GM12878 (cell line): ENCODE measurements around the gene SMIM28. TPM values are rescaled to one million over a fixed set of nuclear protein-coding genes. Genes with fewer than 3 reads are reported as not detected.

Source experiments
- ATAC-seq: fragments of 200-7000 bp; cut with Tn5 transposase; 3 replicates; pipeline ENCODE4 v1.9.1; 2020; ENCODE audit warnings: mild to moderate bottlenecking, moderate library complexity
- BruUV-seq: library from RNA; stranded (reverse); fragments of 400-500 nt; replicated peaks from 2 replicates; lab custom pipeline; 2021; lab: Mats Ljungman, UMichigan
- CTCF ChIA-PET: fragments of 300-600 bp; sonication (Branson Sonifier 250); formaldehyde crosslinking; extraction: SDS; loops from one replicate; lab custom pipeline; 2021; ENCODE audit warnings: inconsistent platforms; lab: Yijun Ruan, JAX
- POLR2A ChIA-PET: fragments of 350-600 bp; formaldehyde crosslinking; extraction: SDS; loops from one replicate; lab custom pipeline; 2021; ENCODE audit warnings: inconsistent platforms; lab: Charles Lee
- RAD21 ChIA-PET: fragments of 300-600 bp; sonication (Branson Sonifier 250); formaldehyde crosslinking; loops from one replicate; lab custom pipeline; 2023; ENCODE audit warnings: antibody characterized with exemption; ENCODE audit not compliant: unreplicated experiment; lab: Charles Lee
- SMC1A ChIA-PET: fragments of 300-600 bp; sonication (Branson Sonifier 250); formaldehyde crosslinking; loops from one replicate; lab custom pipeline; 2023; ENCODE audit not compliant: unreplicated experiment, uncharacterized antibody; lab: Charles Lee
- DNase-seq: peaks from one replicate; pipeline ENCODE4 v3.0.0-alpha.2; 2011; ENCODE audit warnings: low read depth, low spot score
- FAIRE-seq: peaks from 3 replicates; lab custom pipeline; 2011; peaks lifted over from hg19 to GRCh38; lab: Jason Lieb, UNC
- H2AFZ ChIP-seq: 2 replicates; pipeline ENCODE4 v1.6.0; 2011; ENCODE audit warnings: low read depth, low read length, control low read depth; ENCODE audit not compliant: control insufficient read depth
- H3K27ac ChIP-seq: 2 replicates; pipeline ENCODE4 v1.5.1; 2011; ENCODE audit warnings: control low read depth; ENCODE audit not compliant: control insufficient read depth, insufficient read depth
- H3K27me3 ChIP-seq, 2 experiments: replicated peaks in 1 of 2; 2 replicates each; pipeline versions ENCODE4 v1.6.0 to v1.6.1; 2011; ENCODE audit warnings: low read length in 1 of 2; ENCODE audit not compliant: control insufficient read depth in 2 of 2, insufficient read depth in 2 of 2
- H3K36me3 ChIP-seq, 2 experiments: 2 replicates each; pipeline ENCODE4 v1.5.1; 2011; ENCODE audit warnings: low read length in 1 of 2; ENCODE audit not compliant: control insufficient read depth in 2 of 2, insufficient read depth in 2 of 2
- H3K4me1 ChIP-seq: 2 replicates; pipeline ENCODE4 v1.6.1; 2011; ENCODE audit warnings: mild to moderate bottlenecking, low read length, moderate library complexity, mixed read lengths; ENCODE audit not compliant: control insufficient read depth, insufficient read depth
- H3K4me2 ChIP-seq: 2 replicates; pipeline ENCODE4 v1.6.0; 2011; ENCODE audit warnings: control low read depth; ENCODE audit not compliant: control insufficient read depth, insufficient read depth
- H3K4me3 ChIP-seq: fragments of 200-600 bp; sonication (generic); 2 replicates; pipeline ENCODE4 v1.5.1; 2016
- H3K79me2 ChIP-seq: 2 replicates; pipeline ENCODE4 v1.6.0; 2011; ENCODE audit warnings: low read length; ENCODE audit not compliant: control insufficient read depth, insufficient read depth
- H3K9ac ChIP-seq: 2 replicates; pipeline ENCODE4 v1.8.0; 2011; ENCODE audit warnings: low read length, control low read depth, mixed read lengths; ENCODE audit not compliant: control insufficient read depth, insufficient read depth
- H3K9me3 ChIP-seq: replicated peaks from 3 replicates; pipeline ENCODE4 v1.5.1; 2011; ENCODE audit warnings: mild to moderate bottlenecking, low read length; ENCODE audit not compliant: control insufficient read depth, insufficient read depth
- H4K20me1 ChIP-seq: 2 replicates; pipeline ENCODE4 v1.6.0; 2011; ENCODE audit not compliant: control insufficient read depth, insufficient read depth
- BHLHE40 ChIP-seq, 2 experiments: fragments of 450-650 bp in 1 of 2; IDR thresholded peaks; 2 replicates each; pipeline ENCODE4 v1.6.1; 2011 to 2017; ENCODE audit warnings: low read depth in 2 of 2, borderline replicate concordance in 1 of 2, improper control_type of control experiment in 1 of 2, low read length in 1 of 2, mild to moderate bottlenecking in 1 of 2
- CBX3 ChIP-seq: fragments of 200-600 bp; sonication (generic); IDR thresholded peaks from 2 replicates; pipeline ENCODE4 v1.6.1; 2016; ENCODE audit warnings: low read depth, borderline replicate concordance
- CEBPB ChIP-seq, 2 experiments: fragments of 150-350 bp in 1 of 2; IDR thresholded peaks; 2 replicates each; pipeline ENCODE4 v1.6.1; 2012 to 2014; ENCODE audit warnings: low read depth in 2 of 2, low read length in 2 of 2, borderline replicate concordance in 1 of 2, inconsistent platforms in 1 of 2
- MEF2A ChIP-seq: IDR thresholded peaks from 2 replicates; pipeline ENCODE4 v1.6.1; 2011; ENCODE audit warnings: low read depth, mild to moderate bottlenecking, low read length, moderate library complexity; ENCODE audit not compliant: insufficient read depth
- NBN ChIP-seq: fragments of 450-650 bp; IDR thresholded peaks from 2 replicates; pipeline ENCODE4 v1.6.1; 2016
- NFXL1 ChIP-seq: fragments of 450-650 bp; IDR thresholded peaks from 2 replicates; pipeline ENCODE4 v1.6.1; 2017; ENCODE audit warnings: antibody characterized with exemption, mild to moderate bottlenecking, borderline replicate concordance
- ZNF384 ChIP-seq: IDR thresholded peaks from 2 replicates; pipeline ENCODE4 v1.6.1; 2012; ENCODE audit warnings: low read depth, mild to moderate bottlenecking, low read length, improper control_type of control experiment, borderline replicate concordance
- WGBS: methylation state at CpG from one replicate; pipeline ENCODE4 v1.1.6; 2016; ENCODE audit warnings: low lambda C conversion rate; ENCODE audit not compliant: insufficient replicate concordance, insufficient coverage; ENCODE audit errors: missing lambda C conversion rate; 5-methylcytosine and 5-hydroxymethylcytosine counted together
- in situ Hi-C: fragments of 300-500 bp; cut with MboI; formaldehyde crosslinking; loops from 9 replicates; pipeline ENCODE4 v1.14.3; 2018; ENCODE audit warnings: mixed read lengths
- intact Hi-C: fragments of 100-400 bp; cut with micrococcal nuclease; formaldehyde crosslinking; loops from one replicate; pipeline ENCODE4 v1.14.2; 2022; ENCODE audit not compliant: unreplicated experiment
- polyA plus RNA-seq, 11 experiments: library from polyadenylated mRNA; depleted of rRNA in 4 of 11; unstranded in 6 of 11; stranded (reverse) in 5 of 11; fragments of >200 nt; fragmentation: Nextera tagmentation in 4 of 11; fragmentation: Illumina TruSeq in 1 of 11; extraction: Ambion mirVana in 4 of 11; extraction: Trizol in 1 of 11; gene quantifications; 1 replicate in 1 of 11; 2 replicates in 10 of 11; pipeline versions ENCODE4 v1.2.1 to v1.2.3, GENCODE V29; 2011 to 2016; ENCODE audit warnings: inconsistent platforms in 2 of 11, missing spikeins in 2 of 11, low read depth in 1 of 11
- total RNA-seq, 4 experiments: library from RNA; depleted of rRNA in 3 of 4; stranded (reverse); fragments of >200 nt in 3 of 4; fragmentation: Illumina TruSeq in 1 of 4; extraction: Trizol in 1 of 4; gene quantifications; 2 replicates each; pipeline versions ENCODE4 v1.2.1 to v1.2.3, GENCODE V29; 2013 to 2021
- TF ChIP-seq, protein P1 (sequence below): IDR thresholded peaks from 2 replicates; pipeline ENCODE4 v1.6.1; 2012; ENCODE audit warnings: low read length, inconsistent platforms
- TF ChIP-seq, protein P2 (sequence below): fragments of 450-650 bp; IDR thresholded peaks from 2 replicates; pipeline ENCODE4 v1.6.1; 2018; ENCODE audit warnings: borderline replicate concordance, mild to moderate bottlenecking; ENCODE audit not compliant: partially characterized antibody
- TF ChIP-seq, protein P3 (sequence below): fragments of 150-350 bp; IDR thresholded peaks from 2 replicates; pipeline ENCODE4 v1.6.1; 2014; ENCODE audit warnings: mild to moderate bottlenecking, low read depth, low read length

SMIM28 gene
- total and polyA plus RNA-seq, 10 of the 15 experiments (the other 5 are each of a cell fraction or from before 2014, with no cell fraction given), result not detected

DNA sequence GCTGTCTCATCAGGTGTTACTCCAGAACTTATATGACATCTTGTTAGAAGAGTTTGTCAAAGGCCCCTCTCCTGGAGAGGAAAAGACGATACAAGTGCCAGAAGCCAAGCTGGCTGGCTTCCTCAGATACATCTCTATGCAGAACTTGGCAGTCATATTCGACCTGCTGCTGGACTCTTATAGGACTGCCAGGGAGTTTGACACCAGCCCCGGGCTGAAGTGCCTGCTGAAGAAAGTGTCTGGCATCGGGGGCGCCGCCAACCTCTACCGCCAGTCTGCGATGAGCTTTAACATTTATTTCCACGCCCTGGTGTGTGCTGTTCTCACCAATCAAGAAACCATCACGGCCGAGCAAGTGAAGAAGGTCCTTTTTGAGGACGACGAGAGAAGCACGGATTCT is 43.7 kb upstream of the SMIM28 start (continued):
- TF ChIP-seq, protein P1, sequence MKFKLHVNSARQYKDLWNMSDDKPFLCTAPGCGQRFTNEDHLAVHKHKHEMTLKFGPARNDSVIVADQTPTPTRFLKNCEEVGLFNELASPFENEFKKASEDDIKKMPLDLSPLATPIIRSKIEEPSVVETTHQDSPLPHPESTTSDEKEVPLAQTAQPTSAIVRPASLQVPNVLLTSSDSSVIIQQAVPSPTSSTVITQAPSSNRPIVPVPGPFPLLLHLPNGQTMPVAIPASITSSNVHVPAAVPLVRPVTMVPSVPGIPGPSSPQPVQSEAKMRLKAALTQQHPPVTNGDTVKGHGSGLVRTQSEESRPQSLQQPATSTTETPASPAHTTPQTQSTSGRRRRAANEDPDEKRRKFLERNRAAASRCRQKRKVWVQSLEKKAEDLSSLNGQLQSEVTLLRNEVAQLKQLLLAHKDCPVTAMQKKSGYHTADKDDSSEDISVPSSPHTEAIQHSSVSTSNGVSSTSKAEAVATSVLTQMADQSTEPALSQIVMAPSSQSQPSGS, result no peak

DNA sequence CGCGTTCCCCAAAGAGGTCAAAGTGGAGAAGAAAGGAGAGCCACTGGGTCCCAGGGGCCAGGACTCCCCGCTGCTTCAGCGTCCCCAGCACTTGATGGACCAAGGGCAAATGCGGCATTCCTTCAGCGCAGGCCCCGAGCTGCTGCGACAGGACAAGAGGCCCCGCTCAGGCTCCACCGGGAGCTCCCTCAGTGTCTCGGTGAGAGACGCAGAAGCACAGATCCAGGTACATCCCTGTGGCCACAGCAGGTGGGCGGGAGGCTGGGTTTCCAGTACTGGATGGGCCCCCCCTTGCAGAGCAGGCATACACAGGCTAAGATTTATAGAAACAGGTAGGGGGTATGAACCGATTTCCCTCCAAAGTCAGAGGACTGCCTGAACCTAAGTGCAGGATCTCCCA is 42.7 kb upstream of the SMIM28 start:
- Histone ChIP-seq H3K9me3 (no peaks in the 10 kb centered on the region), H3K36me3 (no peaks in the 10 kb centered on the region), H3K9ac (no peak overlapping the region), H4K20me1 (no peaks in the 10 kb centered on the region), H2AFZ (no peak overlapping the region), H3K4me3 (no peak overlapping the region), H3K79me2 (no peaks in the 10 kb centered on the region), H3K4me1 (no peaks in the 10 kb centered on the region), H3K4me2 (no peak overlapping the region), H3K27me3 (peaks cover 2 to 3% of the 10 kb centered on the region in 2 experiments), H3K27ac (no peak overlapping the region)
- intact Hi-C loops (no loop called here), in situ Hi-C loops (no loop called here)
- DNase-seq, result no peak
- RAD21 ChIA-PET, result no interaction called here
- SMC1A ChIA-PET, result interaction anchor here (0.8 kb wide), 1 partner anchor 19 kb away, joined by 3 read pairs; no protein-coding TSS in a partner anchor
- no peak for TF ChIP-seq CBX3
- TF ChIP-seq ZNF384, result no peak
- TF ChIP-seq NBN, result no peak
- no peak for TF ChIP-seq NFXL1
- TF ChIP-seq CEBPB (IDR thresholded peaks at IDR 0.05; ENCODE audit: borderline replicate concordance in 1 of 2, low read depth in 2 of 2, low read length in 2 of 2), result no peak
- TF ChIP-seq, protein P2, sequence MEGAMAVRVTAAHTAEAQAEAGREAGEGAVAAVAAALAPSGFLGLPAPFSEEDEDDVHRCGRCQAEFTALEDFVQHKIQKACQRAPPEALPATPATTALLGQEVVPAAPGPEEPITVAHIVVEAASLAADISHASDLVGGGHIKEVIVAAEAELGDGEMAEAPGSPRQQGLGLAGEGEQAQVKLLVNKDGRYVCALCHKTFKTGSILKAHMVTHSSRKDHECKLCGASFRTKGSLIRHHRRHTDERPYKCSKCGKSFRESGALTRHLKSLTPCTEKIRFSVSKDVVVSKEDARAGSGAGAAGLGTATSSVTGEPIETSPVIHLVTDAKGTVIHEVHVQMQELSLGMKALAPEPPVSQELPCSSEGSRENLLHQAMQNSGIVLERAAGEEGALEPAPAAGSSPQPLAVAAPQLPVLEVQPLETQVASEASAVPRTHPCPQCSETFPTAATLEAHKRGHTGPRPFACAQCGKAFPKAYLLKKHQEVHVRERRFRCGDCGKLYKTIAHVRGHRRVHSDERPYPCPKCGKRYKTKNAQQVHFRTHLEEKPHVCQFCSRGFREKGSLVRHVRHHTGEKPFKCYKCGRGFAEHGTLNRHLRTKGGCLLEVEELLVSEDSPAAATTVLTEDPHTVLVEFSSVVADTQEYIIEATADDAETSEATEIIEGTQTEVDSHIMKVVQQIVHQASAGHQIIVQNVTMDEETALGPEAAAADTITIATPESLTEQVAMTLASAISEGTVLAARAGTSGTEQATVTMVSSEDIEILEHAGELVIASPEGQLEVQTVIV, result no peak
- TF ChIP-seq, protein P3, sequence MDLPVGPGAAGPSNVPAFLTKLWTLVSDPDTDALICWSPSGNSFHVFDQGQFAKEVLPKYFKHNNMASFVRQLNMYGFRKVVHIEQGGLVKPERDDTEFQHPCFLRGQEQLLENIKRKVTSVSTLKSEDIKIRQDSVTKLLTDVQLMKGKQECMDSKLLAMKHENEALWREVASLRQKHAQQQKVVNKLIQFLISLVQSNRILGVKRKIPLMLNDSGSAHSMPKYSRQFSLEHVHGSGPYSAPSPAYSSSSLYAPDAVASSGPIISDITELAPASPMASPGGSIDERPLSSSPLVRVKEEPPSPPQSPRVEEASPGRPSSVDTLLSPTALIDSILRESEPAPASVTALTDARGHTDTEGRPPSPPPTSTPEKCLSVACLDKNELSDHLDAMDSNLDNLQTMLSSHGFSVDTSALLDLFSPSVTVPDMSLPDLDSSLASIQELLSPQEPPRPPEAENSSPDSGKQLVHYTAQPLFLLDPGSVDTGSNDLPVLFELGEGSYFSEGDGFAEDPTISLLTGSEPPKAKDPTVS, result no peak
- TF ChIP-seq BHLHE40 (IDR thresholded peaks at IDR 0.05; ENCODE audit: borderline replicate concordance in 1 of 2, low read depth in 2 of 2, low read length in 1 of 2), result no peak
- no peak for TF ChIP-seq MEF2A
- POLR2A ChIA-PET, result interaction anchor here (0.7 kb wide), 1 partner anchor 297 kb away, joined by 5 read pairs; no protein-coding TSS in a partner anchor
- CTCF ChIA-PET, result interaction anchor here (1.0 kb wide), 1 partner anchor 9 kb away, joined by 4 read pairs; no protein-coding TSS in a partner anchor
- no peak for FAIRE-seq
- WGBS, result 71% methylated on average over 14 of the region's 14 CpGs
- no peak for ATAC-seq
- BruUV-seq, result no TSS peak
